Globus pallidus (tissue), 1 donor: ENCODE results near the gene FSTL1.

Source experiments
- DNase-seq: peaks from one replicate; pipeline ENCODE4 v3.0.0-alpha.2; 2015; ENCODE audit warnings: low spot score

The FSTL1 gene, protein sequence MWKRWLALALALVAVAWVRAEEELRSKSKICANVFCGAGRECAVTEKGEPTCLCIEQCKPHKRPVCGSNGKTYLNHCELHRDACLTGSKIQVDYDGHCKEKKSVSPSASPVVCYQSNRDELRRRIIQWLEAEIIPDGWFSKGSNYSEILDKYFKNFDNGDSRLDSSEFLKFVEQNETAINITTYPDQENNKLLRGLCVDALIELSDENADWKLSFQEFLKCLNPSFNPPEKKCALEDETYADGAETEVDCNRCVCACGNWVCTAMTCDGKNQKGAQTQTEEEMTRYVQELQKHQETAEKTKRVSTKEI

DNA sequence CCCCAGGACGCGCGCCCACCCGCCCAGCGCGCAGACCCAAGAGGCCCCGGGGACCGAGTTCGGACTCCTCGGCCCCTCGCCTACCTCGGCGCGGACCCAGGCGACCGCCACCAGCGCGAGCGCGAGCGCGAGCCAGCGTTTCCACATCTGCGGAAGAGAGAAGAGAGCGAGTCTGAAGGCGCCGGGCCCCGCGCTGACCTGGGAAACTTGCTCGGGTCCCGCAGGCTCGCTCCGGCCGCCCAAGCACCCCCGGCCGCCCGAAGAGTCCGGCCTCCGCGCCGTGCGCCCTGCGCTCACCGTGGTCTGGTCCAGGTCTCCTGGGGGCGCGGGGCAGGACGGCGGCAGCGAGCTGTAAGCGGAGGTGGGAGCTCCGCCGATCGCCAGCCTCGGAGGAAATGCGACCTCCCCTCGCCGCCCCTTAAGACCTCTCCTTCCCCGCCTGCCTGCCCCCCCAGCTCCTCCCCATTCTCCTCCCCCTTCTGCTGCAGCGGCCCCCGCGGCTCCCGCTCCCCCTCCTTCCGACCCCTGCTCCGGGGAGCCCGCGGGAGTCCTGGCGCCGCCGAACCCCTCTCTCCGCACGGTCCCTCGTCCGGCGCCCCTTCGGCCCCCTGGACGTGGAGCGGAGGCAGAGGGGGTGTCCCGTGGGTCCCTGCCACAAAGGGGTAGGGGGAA lies at the start of gene FSTL1:
FSTL1 (minus strand) TSS at position 393 of the 672 bp plus-strand sequence; CDS start at position 147, 246 bp downstream.
- peak; percentile 29 for DNase-seq

DNA sequence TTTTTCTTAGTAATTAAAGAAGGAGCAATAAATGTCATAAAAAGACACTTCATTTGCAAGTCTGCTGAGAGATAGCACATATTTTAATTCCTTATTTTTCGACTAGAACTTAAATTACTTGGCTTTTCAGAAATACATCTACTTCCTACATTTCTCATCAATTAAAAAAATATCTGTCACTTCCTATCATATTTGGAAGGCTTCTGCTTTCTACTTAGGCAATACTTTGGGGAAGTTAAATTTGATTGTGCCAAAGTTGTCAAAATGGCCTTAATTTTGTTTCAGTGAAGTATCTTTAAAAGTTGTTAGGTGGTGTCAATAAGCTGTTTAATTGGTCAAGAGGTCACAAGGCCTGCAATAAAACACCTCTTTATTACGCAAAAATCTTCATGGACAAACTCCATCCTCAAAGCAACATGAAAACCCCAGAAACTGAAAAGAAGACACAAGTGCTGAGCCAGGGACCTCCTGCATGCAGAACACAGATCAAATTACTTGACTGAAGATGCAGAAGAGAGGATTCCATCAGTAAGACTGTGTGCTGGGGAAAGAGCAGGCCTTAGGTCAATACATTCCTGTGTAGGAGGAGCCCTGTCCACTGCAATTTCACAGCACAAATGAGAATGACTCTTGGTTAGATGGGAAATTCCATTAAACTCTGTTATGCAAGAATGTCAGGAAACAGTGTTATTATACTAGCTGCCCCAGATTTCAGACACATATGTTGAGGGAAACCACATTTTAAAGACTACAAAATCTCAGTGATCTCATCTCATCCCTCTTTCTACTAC lies 48.0 kb upstream of the FSTL1 start:
- no peak for DNase-seq

DNA sequence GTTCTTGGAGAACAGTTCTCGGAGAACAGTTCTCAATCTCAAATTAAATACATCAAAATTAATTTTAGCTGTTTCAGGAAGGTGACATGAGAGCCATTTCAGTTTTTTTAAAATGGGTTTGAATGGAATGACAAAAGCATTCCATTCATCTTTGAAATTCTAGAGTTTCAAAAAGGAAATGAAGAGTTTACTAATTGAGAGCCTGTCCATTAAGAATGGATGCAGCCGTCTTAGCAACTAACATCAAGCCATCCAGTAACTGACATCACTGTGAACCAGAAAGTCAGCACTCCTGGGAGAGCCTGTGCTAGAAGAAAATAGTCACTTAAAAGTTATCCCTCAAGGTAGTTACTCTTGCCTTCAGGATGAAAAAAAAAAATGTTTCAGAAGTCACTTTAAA lies 47.0 kb upstream of the FSTL1 start:
- no peak for DNase-seq

DNA sequence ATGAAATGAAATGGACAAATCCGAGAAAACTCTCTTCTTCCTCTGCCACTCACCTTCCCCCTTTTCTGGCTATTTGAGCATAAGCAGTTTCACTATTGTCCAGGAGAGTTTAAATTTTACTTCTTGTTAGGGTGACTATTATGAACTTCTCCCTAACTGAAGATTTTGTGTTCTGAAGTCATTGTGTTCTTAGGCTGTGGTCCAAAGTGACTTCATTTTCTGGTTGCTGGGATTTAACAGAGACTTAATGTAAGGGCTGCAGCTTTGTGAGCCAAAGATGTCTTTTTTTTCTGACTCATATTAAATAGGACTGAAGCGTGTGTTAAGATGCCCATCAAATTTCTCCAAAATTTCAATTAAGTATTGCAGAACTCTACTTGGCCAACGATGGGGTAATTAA lies 46.5 kb upstream of the FSTL1 start:
- no peak for DNase-seq

DNA sequence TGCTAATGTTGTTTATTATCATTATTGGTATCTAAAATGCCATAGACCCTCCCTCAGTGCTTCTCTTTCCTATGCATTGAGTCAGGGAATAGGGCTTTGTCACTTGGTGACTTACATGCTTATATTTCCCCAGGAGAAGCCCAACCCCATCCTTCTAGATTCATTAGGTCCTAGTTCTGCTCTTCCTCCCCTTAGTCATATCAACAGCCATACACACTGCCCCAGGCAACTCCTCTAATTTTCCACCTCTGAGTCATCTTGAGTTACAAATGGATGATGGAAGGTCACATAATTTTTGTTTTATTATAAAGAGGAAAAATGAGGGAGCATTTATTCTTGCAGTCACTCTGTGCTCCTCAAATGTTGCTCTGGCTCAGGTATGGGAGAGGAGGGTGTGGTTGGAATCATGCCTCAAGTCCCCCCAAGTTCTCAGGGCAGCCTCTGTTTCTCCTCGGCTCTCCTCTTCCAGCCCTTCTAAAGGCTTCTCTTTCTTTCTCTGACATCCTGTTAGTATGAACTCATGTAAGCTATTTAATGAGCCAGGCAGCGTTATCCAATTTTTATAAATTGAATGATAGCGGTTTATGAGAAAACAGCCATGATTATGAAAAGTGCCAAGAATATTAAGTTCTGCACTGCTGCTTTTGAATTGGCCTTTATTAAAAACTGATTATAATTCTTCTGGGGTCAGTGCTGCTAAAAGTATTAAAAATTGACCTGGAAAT lies 45.6 kb upstream of the FSTL1 start:
- no peak for DNase-seq

DNA sequence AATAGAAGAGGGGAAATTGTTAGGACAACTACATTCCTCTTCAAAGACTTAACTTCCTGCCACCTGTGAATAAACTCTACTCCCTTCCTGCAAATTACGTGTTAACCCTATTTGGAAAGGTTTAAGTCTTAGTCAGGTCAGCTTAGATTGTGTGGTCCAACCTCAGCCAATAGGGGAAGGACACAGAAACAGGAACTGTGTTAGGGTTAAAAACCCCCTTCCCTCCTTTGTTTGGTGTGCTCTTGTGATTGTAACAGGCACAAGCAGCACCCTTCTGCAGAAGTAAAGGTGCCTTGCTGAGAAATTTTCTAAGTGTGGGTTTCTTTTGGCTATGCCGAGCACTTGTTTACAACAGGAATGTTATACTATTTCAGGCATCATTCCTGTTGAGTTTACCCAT lies 45.0 kb upstream of the FSTL1 start:
- DNase-seq = no peak

DNA sequence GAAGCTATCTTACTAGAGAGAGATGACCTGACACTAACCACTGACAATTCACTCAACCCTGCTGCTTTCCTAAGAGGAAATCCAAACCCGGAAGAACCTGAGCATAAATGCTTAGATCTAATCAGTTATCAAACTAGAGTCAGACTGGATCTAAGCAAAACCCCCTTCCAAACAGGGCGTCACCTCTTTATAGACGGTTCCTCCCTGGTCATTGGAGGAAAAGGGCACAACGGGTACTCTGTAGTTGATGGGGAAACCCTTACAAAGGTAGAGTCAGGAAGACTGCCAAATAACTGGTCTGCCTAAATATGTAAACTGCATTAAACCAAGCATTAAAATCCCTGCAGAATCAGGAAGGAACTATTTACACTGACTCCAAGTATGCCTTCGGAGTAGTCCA lies 41.3 kb upstream of the FSTL1 start:
- no peak for DNase-seq

DNA sequence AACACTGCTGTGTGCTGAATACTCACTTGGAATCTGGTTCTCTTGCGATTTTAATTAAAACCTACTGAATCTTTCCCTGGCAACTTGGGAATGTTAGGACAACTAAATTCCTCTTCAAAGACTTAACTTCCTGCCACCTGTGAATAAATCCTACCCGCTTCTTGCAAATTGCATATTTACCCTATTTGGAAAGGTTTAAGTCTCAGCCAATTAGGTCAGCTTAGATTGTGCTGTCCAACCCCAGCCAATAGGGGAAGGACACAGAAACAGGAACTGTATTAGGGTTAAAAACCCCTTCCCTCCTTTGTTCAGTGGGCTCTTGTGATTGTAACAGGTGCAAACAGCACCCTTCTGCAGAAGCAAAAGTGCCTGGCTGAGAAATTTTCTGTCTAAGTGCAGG lies 38.6 kb upstream of the FSTL1 start:
- DNase-seq = no peak

DNA sequence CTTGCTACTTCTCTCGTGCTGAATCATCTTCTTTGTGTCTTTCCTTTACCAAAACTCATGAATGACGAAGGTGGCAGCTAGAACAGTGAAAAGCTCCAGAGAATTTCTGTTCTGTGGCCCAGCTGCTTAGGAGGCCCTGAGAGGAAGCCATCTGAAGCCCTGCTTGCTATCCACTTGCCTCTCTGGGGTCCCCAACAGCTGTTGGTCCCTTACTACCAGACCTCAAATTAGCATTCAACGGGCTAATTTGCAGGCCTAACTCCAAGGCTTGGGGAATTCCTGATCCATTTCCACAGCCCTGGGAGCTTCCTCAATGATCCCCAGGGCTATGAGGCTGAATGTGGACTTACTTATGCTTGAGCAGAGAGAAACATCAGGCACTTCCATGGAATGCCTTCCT lies 37.5 kb upstream of the FSTL1 start:
- DNase-seq = no peak

DNA sequence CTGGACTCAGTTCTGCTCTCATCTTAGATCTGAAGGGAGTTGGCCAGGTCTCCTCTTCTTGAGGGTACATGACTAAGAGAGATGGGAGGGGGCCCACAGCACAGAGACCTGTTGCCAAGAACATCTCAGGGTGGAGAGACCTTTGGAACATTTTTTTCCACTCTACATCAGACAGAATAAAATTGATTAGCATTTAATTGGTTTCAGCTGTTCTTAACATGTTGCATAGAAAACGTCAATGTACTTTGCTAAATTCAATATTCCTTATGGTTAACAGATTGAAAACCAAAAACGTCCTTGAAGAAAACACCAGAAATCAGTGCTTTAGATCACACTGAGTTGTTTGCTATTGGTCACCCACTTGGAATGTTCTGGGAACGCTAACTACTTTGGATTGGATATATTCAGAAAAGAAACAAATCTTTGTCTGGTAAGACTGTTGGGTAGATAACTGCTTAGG lies 36.4 kb upstream of the FSTL1 start:
- DNase-seq = no peak

DNA sequence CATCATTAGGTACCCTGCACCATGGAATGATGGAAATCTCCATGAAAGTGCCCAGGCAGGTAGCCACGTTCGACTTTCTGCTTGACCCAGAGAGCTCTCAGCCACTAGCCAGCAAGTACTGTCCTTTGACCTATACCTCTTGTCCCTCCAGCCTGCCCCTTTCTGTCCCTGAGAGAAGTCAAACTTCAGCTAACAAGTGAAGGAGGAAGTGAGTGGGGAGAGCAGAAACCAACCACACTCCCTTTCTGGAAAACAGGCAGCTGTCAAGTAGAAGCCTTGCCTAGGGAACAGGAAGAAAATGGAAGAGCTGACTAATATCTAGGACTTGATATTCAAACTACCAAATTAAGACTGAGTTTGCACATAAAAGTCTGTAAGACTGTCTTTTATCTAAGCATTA lies 30.3 kb upstream of the FSTL1 start:
- DNase-seq = no peak

DNA sequence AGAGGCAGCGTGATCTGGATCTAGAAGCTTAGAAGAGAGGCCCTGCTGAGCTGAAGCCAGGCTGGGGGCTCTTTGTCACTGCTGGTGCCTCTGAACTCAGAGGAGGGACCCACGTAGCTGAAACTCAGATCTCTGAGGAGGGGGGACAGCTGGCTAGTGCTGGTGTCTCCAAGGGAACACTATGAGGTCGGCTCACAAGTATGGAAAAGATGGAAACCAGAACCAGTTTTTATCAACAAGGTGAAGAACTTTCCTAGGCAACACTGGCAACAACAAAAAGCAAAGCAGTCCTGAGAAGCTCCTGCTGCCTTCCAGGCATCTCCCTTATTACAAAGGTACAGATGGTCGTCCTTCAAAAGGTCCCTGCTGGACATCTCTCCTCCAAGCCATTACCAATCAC lies 27.0 kb upstream of the FSTL1 start:
- no peak for DNase-seq

DNA sequence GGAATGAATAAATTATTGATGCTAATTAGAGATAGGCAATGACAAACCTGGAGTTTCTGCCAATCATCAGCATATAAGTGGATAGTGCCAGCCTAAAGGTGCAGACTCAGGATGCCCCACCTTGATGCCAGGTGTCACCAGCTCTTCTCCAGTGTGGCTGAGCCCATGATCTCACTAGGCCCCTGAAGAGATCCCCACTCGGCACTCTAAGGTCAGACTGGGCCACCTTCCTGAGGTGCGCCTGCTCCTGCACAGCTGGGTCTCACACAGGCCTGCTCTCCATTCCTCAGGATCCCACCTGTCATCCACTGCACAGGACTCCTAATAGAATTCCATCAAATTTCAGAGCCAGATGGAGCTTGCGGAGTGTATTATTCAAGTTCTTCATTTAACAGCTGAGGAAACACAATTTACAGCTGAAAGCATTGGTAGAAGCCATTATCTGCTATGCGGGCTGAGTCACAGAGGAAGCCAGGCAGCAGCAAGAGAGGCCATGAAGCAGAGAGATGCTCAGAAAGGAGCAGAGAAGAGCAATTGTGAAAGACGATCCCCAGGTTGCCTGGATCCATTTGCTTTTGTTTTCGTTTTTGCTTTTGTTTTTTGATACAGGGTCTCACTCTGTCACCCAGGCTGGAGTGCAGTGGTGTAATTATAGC lies 25.1 kb upstream of the FSTL1 start:
- no peak for DNase-seq

DNA sequence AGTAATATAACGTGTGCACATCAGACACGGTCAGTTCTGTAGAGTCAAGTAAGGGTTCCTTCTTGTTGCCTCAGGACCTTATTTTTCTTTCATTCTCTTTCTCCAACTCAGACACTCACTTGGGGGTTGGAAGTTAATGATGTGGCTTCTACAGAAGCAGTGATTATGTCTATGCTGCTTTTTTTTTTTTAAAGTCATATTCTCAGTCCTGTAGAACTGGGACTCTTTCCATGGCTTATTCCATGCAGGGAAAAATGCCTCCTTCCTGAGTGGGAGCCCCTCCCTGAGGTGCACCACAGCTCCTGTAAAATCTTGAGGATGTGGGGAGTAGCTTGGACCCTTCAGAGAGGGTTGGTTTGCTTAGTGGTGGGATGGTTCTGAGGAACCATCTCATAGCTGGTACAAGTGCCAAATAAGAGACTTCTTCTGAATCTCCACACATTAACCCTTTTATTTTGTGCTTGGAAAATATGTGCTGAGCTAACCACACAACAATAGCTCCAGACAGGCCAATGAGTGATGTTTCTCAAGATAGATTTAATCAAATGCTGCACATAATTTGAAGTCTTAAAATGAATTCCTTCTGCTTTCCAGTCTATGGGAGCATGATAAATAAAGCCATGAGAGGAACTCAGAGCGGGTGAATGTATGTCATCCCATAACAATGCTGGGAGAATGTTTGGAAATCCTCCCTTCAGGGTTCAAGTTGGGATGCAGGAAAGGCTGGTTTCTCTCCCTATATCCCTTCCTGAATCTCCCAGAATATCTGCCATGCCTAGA lies 23.3 kb upstream of the FSTL1 start:
- no peak for DNase-seq

DNA sequence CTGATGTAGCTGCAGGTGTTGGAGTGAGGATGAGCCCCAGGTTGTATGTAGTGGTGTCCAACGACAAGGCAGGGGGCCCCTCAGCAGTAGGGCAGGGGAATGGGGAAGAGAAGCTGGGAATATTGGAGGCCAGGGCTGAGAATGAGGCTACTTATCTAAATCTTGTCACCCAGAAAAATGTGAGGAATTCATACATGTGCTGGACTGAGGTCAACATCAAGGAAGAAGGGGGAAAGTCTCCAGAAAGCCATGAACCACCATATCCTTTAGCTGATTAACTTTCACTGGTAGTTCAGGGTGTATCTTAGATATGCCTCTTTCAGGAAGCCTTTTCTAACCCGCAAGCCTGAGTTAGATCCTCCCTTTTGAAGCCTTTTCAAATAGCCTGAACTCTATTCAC lies 22.6 kb upstream of the FSTL1 start:
- DNase-seq = no peak

DNA sequence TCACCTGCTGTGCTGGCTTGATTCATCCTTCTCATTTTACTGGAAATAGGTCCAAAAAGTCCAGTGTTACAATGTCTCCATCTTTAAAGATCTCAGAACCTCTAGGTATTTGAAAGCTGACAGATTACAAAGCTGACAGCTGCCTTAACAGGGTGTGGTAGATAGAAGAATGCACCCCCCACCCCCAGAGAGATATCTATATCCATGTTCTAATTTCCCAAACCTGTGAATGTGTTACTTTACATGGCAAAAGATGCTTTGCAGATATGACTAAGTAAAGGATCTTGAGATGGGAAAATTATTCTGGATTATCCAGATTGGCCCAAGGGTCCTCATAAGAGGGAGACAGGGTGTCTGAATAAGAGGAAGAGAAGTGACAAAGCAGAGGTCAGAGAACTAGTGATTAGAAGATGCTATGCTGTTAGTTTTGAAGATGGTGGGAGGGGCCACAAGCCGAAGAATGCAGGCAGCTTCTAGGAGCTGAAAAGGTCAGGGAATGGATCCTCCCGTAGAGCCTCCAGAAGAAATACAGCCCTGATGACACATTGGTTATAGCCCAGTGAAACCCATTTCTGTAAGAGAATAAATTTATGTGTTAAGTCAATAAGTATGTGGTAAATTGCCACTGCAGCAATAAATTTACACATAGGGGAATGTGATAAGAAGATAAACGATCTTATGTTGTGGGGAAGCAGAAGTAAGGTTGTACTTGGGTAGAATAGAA lies 21.5 kb upstream of the FSTL1 start:
- no peak for DNase-seq

DNA sequence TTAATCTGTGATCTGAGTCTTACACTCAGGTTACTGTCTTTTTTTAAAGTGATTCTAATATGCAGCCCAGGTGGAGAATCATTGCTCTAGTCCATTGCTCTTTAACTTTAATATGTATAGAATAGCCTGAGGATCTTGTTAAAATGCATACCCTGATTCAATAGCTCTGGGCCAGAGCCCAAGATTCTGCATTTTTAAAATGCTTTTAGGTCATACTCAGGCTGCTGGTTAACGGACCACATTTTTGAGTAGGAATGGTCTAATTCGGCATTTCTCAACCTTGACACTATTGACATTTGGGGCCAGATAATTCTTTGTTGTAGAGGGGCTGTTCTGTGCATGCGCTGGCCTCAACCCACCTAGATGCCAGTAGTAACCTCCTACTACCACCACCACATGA lies 20.9 kb upstream of the FSTL1 start:
- no peak for DNase-seq

DNA sequence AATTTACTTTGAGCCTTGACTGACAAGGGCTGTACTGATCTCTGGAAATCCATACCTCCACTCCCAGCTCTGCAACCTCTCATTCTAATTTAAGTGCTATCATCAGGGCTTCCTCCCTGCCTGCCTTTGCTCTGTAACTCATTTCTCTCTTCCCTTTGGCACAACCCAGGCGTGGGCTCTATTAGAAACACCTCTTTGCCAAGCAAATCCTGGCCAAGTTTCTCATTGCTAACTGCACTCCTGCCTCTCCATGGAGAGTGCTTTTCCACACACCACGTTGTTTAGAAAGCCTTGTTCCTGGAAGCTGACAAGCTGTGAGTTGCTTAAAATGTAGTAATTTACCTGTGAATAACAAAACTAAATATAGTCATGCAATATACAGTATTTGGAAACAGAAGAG lies 20.1 kb upstream of the FSTL1 start:
- DNase-seq = peak; percentile 42

DNA sequence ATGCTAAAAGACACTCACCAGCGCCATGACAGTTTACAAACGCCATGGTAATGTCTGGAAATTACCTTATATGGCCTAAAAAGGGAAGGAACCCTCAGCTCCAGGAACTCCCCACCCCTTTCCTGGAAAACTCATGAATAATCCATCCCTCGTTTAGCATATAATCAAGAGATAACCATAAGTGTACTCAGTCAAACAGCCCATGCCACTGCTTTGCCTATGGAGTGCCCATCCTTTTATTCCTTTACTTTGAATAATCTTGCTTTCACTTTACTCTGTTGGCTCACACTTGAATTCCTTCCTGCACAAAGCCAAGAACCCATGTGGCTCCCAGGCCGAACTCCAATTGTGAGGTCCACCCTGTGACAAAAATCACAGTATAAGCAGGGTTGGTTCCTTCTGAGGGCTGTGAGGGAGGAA lies 19.1 kb upstream of the FSTL1 start:
- DNase-seq = peak; percentile 25

DNA sequence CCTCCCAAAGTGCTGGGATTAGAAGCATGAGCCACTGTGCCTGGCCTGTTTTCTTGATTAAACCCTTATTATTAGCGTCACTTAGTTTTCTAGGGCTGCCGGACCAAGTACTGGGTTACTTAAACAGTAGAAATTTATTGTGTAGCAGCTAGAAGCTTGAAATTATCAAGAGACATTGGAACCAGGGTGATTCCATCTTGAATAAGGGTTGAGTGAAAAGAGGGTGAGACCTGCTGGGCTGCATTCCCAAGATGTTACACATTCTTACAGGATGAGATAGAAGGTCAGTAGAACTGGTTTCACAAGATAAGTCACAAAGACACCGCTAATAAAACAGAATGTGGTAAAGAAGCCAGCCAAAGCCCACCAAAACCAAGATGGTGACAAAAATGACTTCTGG lies 18.6 kb upstream of the FSTL1 start:
- DNase-seq = no peak
